GM12878 (cell line): Measurements from ENCODE around the gene PROCA1.

ENCODE experiments used
- SIN3A ChIP-seq: IDR thresholded peaks from 2 replicates; pipeline ENCODE4 v1.6.1; 2012; ENCODE audit warnings: low read depth, low read length, improper control_type of control experiment
- TF ChIP-seq, protein P1 (sequence below): IDR thresholded peaks from 2 replicates; pipeline ENCODE4 v1.6.1; 2012; ENCODE audit warnings: low read depth, low read length, improper control_type of control experiment

DNA sequence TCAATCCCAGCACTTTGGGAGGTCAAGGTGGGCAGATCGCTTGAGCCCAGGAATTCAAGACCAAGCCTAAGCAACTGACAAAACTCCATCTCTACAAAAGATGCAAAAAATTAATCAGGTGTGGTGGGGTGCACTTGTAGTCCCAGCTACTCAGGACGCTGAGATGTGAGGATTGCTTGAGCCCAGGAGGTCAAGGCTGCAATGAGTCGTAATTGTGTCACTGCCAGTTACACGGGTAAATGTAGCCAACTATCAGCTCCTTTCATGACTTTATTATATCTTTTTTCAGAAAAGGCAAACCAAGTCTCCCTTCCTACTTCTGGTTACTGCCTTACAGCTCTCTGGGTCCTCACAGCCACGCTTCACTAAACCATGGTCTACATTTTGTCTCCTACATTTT is 53.9 kb downstream of the PROCA1 start:
- no peak for TF ChIP-seq SIN3A
- TF ChIP-seq, protein P1, sequence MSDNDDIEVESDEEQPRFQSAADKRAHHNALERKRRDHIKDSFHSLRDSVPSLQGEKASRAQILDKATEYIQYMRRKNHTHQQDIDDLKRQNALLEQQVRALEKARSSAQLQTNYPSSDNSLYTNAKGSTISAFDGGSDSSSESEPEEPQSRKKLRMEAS, result no peak
